Caco-2 (cell line): Measurements from ENCODE around the gene GLI3. TPM values are rescaled to one million over a fixed set of nuclear protein-coding genes. Genes with fewer than 3 reads are reported as not detected.

Experiments
- BruUV-seq: library from RNA; stranded (reverse); fragments of 400-500 nt; replicated peaks from 2 replicates; lab custom pipeline; 2021; lab: Mats Ljungman, UMichigan
- CTCF ChIA-PET: fragments of 300-600 bp; sonication (Branson Sonifier 250); formaldehyde crosslinking; loops from one replicate; lab custom pipeline; 2022; ENCODE audit warnings: antibody characterized with exemption; lab: Charles Lee
- POLR2A ChIA-PET: fragments of 300-600 bp; sonication (Branson Sonifier 250); formaldehyde crosslinking; loops from one replicate; lab custom pipeline; 2022; ENCODE audit warnings: antibody characterized with exemption; lab: Charles Lee
- DNase-seq, 2 experiments: peaks; one replicate each; pipeline versions ENCODE4 v3.0.0 to v3.0.0-alpha.2; 2020 to 2022
- H3K27me3 ChIP-seq: replicated peaks from 2 replicates; pipeline ENCODE4 v1.6.0; 2011; ENCODE audit warnings: low read length; ENCODE audit not compliant: control insufficient read depth, insufficient read depth
- H3K36me3 ChIP-seq: 2 replicates; pipeline ENCODE4 v1.5.1; 2011; ENCODE audit warnings: low read length; ENCODE audit not compliant: control insufficient read depth, insufficient read depth
- H3K4me1 ChIP-seq: fragments of 250-450 bp; sonication (Bioruptor Pico); 2 replicates; pipeline ENCODE4 v1.5.1; 2020; ENCODE audit warnings: mild to moderate bottlenecking
- H3K4me3 ChIP-seq: 2 replicates; pipeline ENCODE4 v1.5.1; 2011; ENCODE audit warnings: low read depth, mild to moderate bottlenecking, control low read depth, low read length
- H3K9me3 ChIP-seq: fragments of 250-450 bp; sonication (Bioruptor Pico); 2 replicates; pipeline ENCODE4 v1.5.1; 2020; ENCODE audit warnings: mild to moderate bottlenecking, moderate library complexity
- H3K27ac Mint-ChIP-seq: one replicate; pipeline ENCODE4 v1.8.0; 2022; ENCODE audit warnings: mixed read lengths; ENCODE audit not compliant: unreplicated experiment
- H3K27me3 Mint-ChIP-seq: one replicate; pipeline ENCODE4 v1.8.0; 2022; ENCODE audit warnings: mixed read lengths; ENCODE audit not compliant: insufficient read depth, unreplicated experiment
- H3K36me3 Mint-ChIP-seq: one replicate; pipeline ENCODE4 v1.8.0; 2022; ENCODE audit warnings: mild to moderate bottlenecking, mixed read lengths; ENCODE audit not compliant: insufficient read depth, unreplicated experiment
- H3K4me1 Mint-ChIP-seq: one replicate; pipeline ENCODE4 v1.8.0; 2022; ENCODE audit warnings: low read depth, mixed read lengths; ENCODE audit not compliant: unreplicated experiment
- H3K4me3 Mint-ChIP-seq: one replicate; pipeline ENCODE4 v1.8.0; 2022; ENCODE audit warnings: mild to moderate bottlenecking, moderate library complexity, mixed read lengths; ENCODE audit not compliant: unreplicated experiment
- H3K9me3 Mint-ChIP-seq: one replicate; pipeline ENCODE4 v1.8.0; 2022; ENCODE audit warnings: mixed read lengths; ENCODE audit not compliant: unreplicated experiment
- CTCF ChIP-seq, 2 experiments: fragments of 200-600 bp in 1 of 2; IDR thresholded peaks; 1 replicate in 1 of 2; 2 replicates in 1 of 2; pipeline versions ENCODE4 v1.5.1 to v1.8.0; 2011 to 2022; ENCODE audit warnings: antibody characterized with exemption in 1 of 2, control low read depth in 1 of 2, inconsistent platforms in 1 of 2, low read depth in 1 of 2, low read length in 1 of 2, mild to moderate bottlenecking in 1 of 2, moderate library complexity in 1 of 2; ENCODE audit not compliant: insufficient read depth in 1 of 2, severe bottlenecking in 1 of 2, unreplicated experiment in 1 of 2
- intact Hi-C: fragments of 100-400 bp; cut with micrococcal nuclease; formaldehyde crosslinking; loops from one replicate; pipeline ENCODE4 v1.10.0; 2022; ENCODE audit not compliant: unreplicated experiment
- total RNA-seq: library from RNA; stranded (reverse); gene quantifications from 2 replicates; pipeline ENCODE4 v1.2.3, GENCODE V29; 2022

The GLI3 gene
- total RNA-seq, 1 experiment from 2014 or later: 1.00 TPM

- no peak for DNase-seq
- POLR2A ChIA-PET: no interaction called here
- Mint-ChIP-seq H3K4me3 (no peak overlapping the region), H3K4me1 (peaks cover 10% of the 10 kb centered on the region), H3K27me3 (peaks cover 39% of the 10 kb centered on the region), H3K9me3 (no peaks in the 10 kb centered on the region), H3K36me3 (peaks cover 4% of the 10 kb centered on the region), H3K27ac (no peak overlapping the region)
- Histone ChIP-seq H3K9me3 (no peaks in the 10 kb centered on the region), H3K27me3 (no peaks in the 10 kb centered on the region; the same call in none of the 2 replicates), H3K4me1 (peaks cover 4% of the 10 kb centered on the region; the same call in 1 of the 2 replicates), H3K4me3 (no peak overlapping the region), H3K36me3 (no peaks in the 10 kb centered on the region)
- TF ChIP-seq CTCF (IDR thresholded peaks at IDR 0.05; ENCODE audit: insufficient read depth in 1 of 2, low read depth in 1 of 2, low read length in 1 of 2, severe bottlenecking in 1 of 2, unreplicated experiment in 1 of 2): no peak
- no TSS peak for BruUV-seq
- intact Hi-C loops: no loop called here
- CTCF ChIA-PET: no interaction called here
Measured at GRCh38 chr7:42233695-42234331, 3.2 kb downstream of the GLI3 start.

DNA sequence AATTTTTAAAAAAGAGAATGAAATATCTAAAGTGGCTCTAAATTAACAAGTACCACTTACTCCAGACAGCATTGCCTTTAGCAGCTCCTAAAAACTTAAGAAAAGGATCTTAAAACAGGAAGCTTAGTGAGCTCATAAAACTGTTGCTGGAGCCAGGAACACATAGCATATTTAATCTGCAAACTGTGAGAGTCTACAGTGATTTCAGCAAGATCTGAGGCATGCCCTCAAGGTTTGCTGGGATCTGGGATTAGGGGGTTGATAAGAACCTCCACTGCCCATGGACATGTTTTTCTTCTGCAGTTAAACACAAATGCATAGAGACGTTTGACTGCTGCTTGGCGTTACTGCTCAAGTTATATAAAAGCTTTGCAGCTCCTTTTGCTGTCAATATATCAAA, 3.8 kb downstream of the GLI3 start:
- no peak overlapping the region for H3K27ac Mint-ChIP-seq
- H3K4me3 ChIP-seq: no peak overlapping the region
- ChIA-PET POLR2A (no interaction called here), CTCF (no interaction called here)
- H3K4me1 ChIP-seq: peaks cover 4% of the 10 kb centered on the region; the same call in 1 of the 2 replicates
- intact Hi-C loops: no loop called here
- no peak for TF ChIP-seq CTCF (IDR thresholded peaks at IDR 0.05; ENCODE audit: insufficient read depth in 1 of 2, low read depth in 1 of 2, low read length in 1 of 2, severe bottlenecking in 1 of 2, unreplicated experiment in 1 of 2)
- BruUV-seq: no TSS peak
- no peaks in the 10 kb centered on the region; the same call in none of the 2 replicates for H3K27me3 ChIP-seq
- H3K9me3 Mint-ChIP-seq: no peaks in the 10 kb centered on the region
- H3K4me3 Mint-ChIP-seq: no peak overlapping the region
- H3K27me3 Mint-ChIP-seq: peaks cover 33% of the 10 kb centered on the region
- DNase-seq: no peak
- peaks cover 3% of the 10 kb centered on the region for H3K4me1 Mint-ChIP-seq
- H3K36me3 Mint-ChIP-seq: peaks cover 1% of the 10 kb centered on the region
- no peaks in the 10 kb centered on the region for H3K9me3 ChIP-seq
- no peaks in the 10 kb centered on the region for H3K36me3 ChIP-seq

DNA sequence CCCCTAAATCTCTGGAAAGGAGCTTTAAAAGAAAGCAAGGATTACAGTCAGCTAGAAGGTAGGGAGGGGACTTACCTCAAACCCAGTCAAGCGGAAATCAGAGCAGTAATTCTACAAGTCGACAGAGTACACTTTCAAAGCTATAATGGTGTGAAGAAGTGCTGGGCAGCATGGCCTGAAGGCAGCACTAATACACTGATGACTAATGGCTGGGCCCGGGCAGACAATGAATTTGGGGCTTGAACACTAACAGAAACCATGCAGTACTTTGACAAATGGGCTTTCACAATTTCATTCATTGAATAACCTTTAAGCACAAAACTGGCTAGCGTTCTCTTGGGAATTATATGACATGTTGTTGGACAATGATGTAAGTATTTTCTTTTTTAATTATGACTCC, 4.7 kb downstream of the GLI3 start:
- Mint-ChIP-seq H3K36me3 (no peaks in the 10 kb centered on the region), H3K9me3 (no peaks in the 10 kb centered on the region), H3K27me3 (peaks cover 30% of the 10 kb centered on the region), H3K4me1 (no peaks in the 10 kb centered on the region), H3K4me3 (no peak overlapping the region), H3K27ac (no peak overlapping the region)
- ChIA-PET CTCF (no interaction called here), POLR2A (no interaction called here)
- no peak for TF ChIP-seq CTCF (IDR thresholded peaks at IDR 0.05; ENCODE audit: insufficient read depth in 1 of 2, low read depth in 1 of 2, low read length in 1 of 2, severe bottlenecking in 1 of 2, unreplicated experiment in 1 of 2)
- peaks cover 4% of the 10 kb centered on the region; the same call in 1 of the 2 replicates for H3K4me1 ChIP-seq
- no peak for DNase-seq
- intact Hi-C loops: no loop called here
- no TSS peak for BruUV-seq
- H3K27me3 ChIP-seq: no peaks in the 10 kb centered on the region; the same call in none of the 2 replicates
- H3K9me3 ChIP-seq: no peaks in the 10 kb centered on the region
- H3K36me3 ChIP-seq: no peaks in the 10 kb centered on the region
- no peak overlapping the region for H3K4me3 ChIP-seq
